ENCODE results near the gene RASL12.

- TF ChIP-seq CTCF (IDR thresholded peaks at IDR 0.05; ENCODE audit: control extremely low read depth in 1 of 3, insufficient read depth in 1 of 3, low read depth in 1 of 3, low read length in 3 of 3) = no peak
- no peak for TF ChIP-seq TAF1 (IDR thresholded peaks at IDR 0.05; ENCODE audit: low read depth, low read length)
Measured at GRCh38 chr15:65052956-65053355, 14.8 kb downstream of the RASL12 start.
